ENCODE measurements around the gene MARK1. TPM values are rescaled to one million over a fixed set of nuclear protein-coding genes. Genes with fewer than 3 reads are reported as not detected.

Gene MARK1
- total RNA-seq, result 6.1 TPM

GRCh38 chr1:220527908-220528678, at the start of gene MARK1:
MARK1 (plus strand) TSS chr1:220528136; CDS start chr1:220528823, 687 bp downstream.
- peak; percentile 88 for ATAC-seq

GRCh38 chr1:220483700-220484099, 44.2 kb upstream of the MARK1 start:
- ATAC-seq, result no peak

GRCh38 chr1:220484135-220484534, 43.8 kb upstream of the MARK1 start:
- ATAC-seq, result no peak

- ATAC-seq, result no peak
Observed at GRCh38 chr1:220485131-220485530, 42.8 kb upstream of the MARK1 start.

- ATAC-seq, result no peak
Observed at GRCh38 chr1:220485791-220486190, 42.1 kb upstream of the MARK1 start.

- peak; percentile 98 for ATAC-seq
Observed at GRCh38 chr1:220487297-220487820, 40.6 kb upstream of the MARK1 start.

GRCh38 chr1:220491891-220492290, 36.0 kb upstream of the MARK1 start:
- ATAC-seq, result no peak

- peak; percentile 71 for ATAC-seq
Observed at GRCh38 chr1:220497220-220497947, 30.6 kb upstream of the MARK1 start.

GRCh38 chr1:220498188-220498587, 29.7 kb upstream of the MARK1 start:
- peak; percentile 84 for ATAC-seq

- ATAC-seq, result no peak
Observed at GRCh38 chr1:220500372-220500771, 27.6 kb upstream of the MARK1 start.

GRCh38 chr1:220504329-220504728, 23.6 kb upstream of the MARK1 start:
- ATAC-seq, result no peak

GRCh38 chr1:220507085-220507484, 20.9 kb upstream of the MARK1 start:
- no peak for ATAC-seq

- peak; percentile 90 for ATAC-seq
Observed at GRCh38 chr1:220511179-220511578, 16.8 kb upstream of the MARK1 start.

GRCh38 chr1:220511785-220512184, 16.2 kb upstream of the MARK1 start:
- ATAC-seq, result peak; percentile 50

GRCh38 chr1:220513834-220514233, 14.1 kb upstream of the MARK1 start:
- no peak for ATAC-seq

- ATAC-seq, result no peak
Observed at GRCh38 chr1:220514256-220514655, 13.7 kb upstream of the MARK1 start.

- peak; percentile 84 for ATAC-seq
Observed at GRCh38 chr1:220516014-220516721, 11.8 kb upstream of the MARK1 start.

- ATAC-seq, result peak; percentile 50
Observed at GRCh38 chr1:220516722-220517042, 11.3 kb upstream of the MARK1 start.

- ATAC-seq, result peak; percentile 94
Observed at GRCh38 chr1:220521778-220522177, 6.2 kb upstream of the MARK1 start.

GRCh38 chr1:220526294-220526693, 1.6 kb upstream of the MARK1 start:
- no peak for ATAC-seq

- ATAC-seq, result peak; percentile 40
Observed at GRCh38 chr1:220527279-220527907, 543 bp upstream of the MARK1 start.

GRCh38 chr1:220528679-220529501, 954 bp downstream of the MARK1 start:
- peak; percentile 7 for ATAC-seq

Data from esophagus mucosa (tissue), 1 donor.